Body of pancreas (tissue), 4 donors: ENCODE measurements around the gene SIGLEC1.

ENCODE experiments used
- POLR2A ChIP-seq, 3 donors: fragments of 450-650 bp; IDR thresholded peaks; one replicate each; pipeline ENCODE4 v1.6.1; 2016; ENCODE audit warnings: antibody characterized with exemption in 3 of 3, mild to moderate bottlenecking in 2 of 3
- TF ChIP-seq, protein P1 (sequence below), 7 experiments: fragments of 450-650 bp in 4 of 7; fragments of 200-600 bp in 3 of 7; sonication (generic) in 3 of 7; IDR thresholded peaks; one replicate each; pipeline ENCODE4 v1.5.1; 2016 to 2019; ENCODE audit warnings: antibody characterized with exemption in 7 of 7

DNA sequence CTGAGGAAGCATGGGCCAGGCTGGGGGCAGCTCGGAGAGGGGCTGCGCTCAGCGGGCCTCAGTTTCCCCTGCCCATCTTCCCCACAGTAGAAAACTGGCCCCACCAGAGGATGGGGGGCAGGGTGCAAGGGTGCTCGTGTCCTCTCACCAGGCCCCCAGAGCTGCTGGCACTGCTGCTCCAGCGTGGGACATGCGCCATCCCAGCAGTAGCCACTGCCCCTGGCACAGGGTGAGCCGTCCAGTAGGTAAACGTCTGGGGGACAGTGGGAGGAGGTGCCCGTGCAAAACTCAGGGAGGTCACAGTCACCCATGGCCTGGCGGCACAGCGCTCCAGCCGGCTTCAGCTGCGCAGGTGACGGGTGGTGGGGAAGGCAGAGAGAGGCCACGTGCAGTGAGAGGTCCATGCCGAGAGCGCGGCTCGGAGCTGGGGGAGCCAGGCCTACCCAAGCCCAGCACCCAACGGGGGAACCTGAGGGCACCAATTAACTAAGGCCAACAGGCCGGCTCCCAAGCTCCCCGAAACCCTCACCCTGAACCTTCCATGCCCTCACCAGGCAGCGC is 40.3 kb downstream of the SIGLEC1 start:
- TF ChIP-seq POLR2A (IDR thresholded peaks at IDR 0.05): no peak
- TF ChIP-seq, protein P1, sequence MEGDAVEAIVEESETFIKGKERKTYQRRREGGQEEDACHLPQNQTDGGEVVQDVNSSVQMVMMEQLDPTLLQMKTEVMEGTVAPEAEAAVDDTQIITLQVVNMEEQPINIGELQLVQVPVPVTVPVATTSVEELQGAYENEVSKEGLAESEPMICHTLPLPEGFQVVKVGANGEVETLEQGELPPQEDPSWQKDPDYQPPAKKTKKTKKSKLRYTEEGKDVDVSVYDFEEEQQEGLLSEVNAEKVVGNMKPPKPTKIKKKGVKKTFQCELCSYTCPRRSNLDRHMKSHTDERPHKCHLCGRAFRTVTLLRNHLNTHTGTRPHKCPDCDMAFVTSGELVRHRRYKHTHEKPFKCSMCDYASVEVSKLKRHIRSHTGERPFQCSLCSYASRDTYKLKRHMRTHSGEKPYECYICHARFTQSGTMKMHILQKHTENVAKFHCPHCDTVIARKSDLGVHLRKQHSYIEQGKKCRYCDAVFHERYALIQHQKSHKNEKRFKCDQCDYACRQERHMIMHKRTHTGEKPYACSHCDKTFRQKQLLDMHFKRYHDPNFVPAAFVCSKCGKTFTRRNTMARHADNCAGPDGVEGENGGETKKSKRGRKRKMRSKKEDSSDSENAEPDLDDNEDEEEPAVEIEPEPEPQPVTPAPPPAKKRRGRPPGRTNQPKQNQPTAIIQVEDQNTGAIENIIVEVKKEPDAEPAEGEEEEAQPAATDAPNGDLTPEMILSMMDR (IDR thresholded peaks at IDR 0.05): no peak
